Liver (tissue), 9 donors: ENCODE data around the gene NPAS2. TPM values are rescaled to one million over a fixed set of nuclear protein-coding genes. Genes with fewer than 3 reads are reported as not detected.

ENCODE experiments used
- DNase-seq: peaks from one replicate; pipeline ENCODE4 v3.0.0-alpha.2; 2017; ENCODE audit warnings: low spot score
- H3K27ac ChIP-seq, 2 donors: one replicate each; pipeline ENCODE4 v1.7.0; 2013; ENCODE audit warnings: inconsistent platforms in 2 of 2, low read length in 2 of 2, control low read depth in 1 of 2, low read depth in 1 of 2, mild to moderate bottlenecking in 1 of 2
- H3K27me3 ChIP-seq, 4 donors: one replicate each; pipeline versions ENCODE4 v1.6.1 to v1.7.0; 2013; ENCODE audit warnings: low read length in 3 of 4, inconsistent platforms in 1 of 4, mild to moderate bottlenecking in 1 of 4, moderate library complexity in 1 of 4; ENCODE audit not compliant: control insufficient read depth in 4 of 4, insufficient read depth in 4 of 4
- H3K36me3 ChIP-seq, 4 donors: one replicate each; pipeline versions ENCODE4 v1.6.1 to v1.7.0; 2013; ENCODE audit warnings: low read length in 3 of 4, mild to moderate bottlenecking in 3 of 4, low read depth in 1 of 4, moderate library complexity in 1 of 4; ENCODE audit not compliant: control insufficient read depth in 4 of 4, insufficient read depth in 3 of 4
- H3K4me1 ChIP-seq, 4 donors: one replicate each; pipeline versions ENCODE4 v1.6.1 to v1.7.0; 2013; ENCODE audit warnings: low read length in 3 of 4, mild to moderate bottlenecking in 3 of 4, moderate library complexity in 1 of 4; ENCODE audit not compliant: control insufficient read depth in 4 of 4, insufficient read depth in 4 of 4
- H3K4me3 ChIP-seq, 3 donors: one replicate each; pipeline versions ENCODE4 v1.6.1 to v1.7.0; 2013; ENCODE audit warnings: low read length in 3 of 3, control low read depth in 1 of 3, low read depth in 1 of 3, mild to moderate bottlenecking in 1 of 3
- H3K9ac ChIP-seq, 2 donors: one replicate each; pipeline ENCODE4 v1.7.0; 2013; ENCODE audit warnings: low read length in 2 of 2, mild to moderate bottlenecking in 2 of 2, moderate library complexity in 2 of 2, control low read depth in 1 of 2, low read depth in 1 of 2
- H3K9me3 ChIP-seq, 4 donors: one replicate each; pipeline versions ENCODE4 v1.6.1 to v1.7.0; 2013; ENCODE audit warnings: low read length in 3 of 4; ENCODE audit not compliant: control insufficient read depth in 4 of 4
- EGR1 ChIP-seq, 2 donors: IDR thresholded peaks; 2 replicates each; pipeline ENCODE4 v1.6.1; 2016 to 2018; ENCODE audit warnings: antibody characterized with exemption in 2 of 2, low read depth in 2 of 2
- FOXA1 ChIP-seq: IDR thresholded peaks from 2 replicates; pipeline ENCODE4 v1.6.1; 2016; ENCODE audit warnings: antibody characterized with exemption
- FOXA2 ChIP-seq: IDR thresholded peaks from 2 replicates; pipeline ENCODE4 v1.6.1; 2016; ENCODE audit warnings: antibody characterized with exemption
- GABPA ChIP-seq, 2 donors: IDR thresholded peaks in 1 of 2; conservative IDR thresholded peaks in 1 of 2; 2 replicates each; pipeline ENCODE4 v1.6.1; 2016; ENCODE audit warnings: antibody characterized with exemption in 2 of 2, mild to moderate bottlenecking in 1 of 2, moderate library complexity in 1 of 2
- HNF4A ChIP-seq, 2 donors: conservative IDR thresholded peaks; 2 replicates each; pipeline ENCODE4 v1.6.1; 2016; ENCODE audit warnings: antibody characterized with exemption in 2 of 2, mild to moderate bottlenecking in 2 of 2
- HNF4G ChIP-seq: IDR thresholded peaks from 2 replicates; pipeline ENCODE4 v1.6.1; 2016; ENCODE audit warnings: antibody characterized with exemption
- JUND ChIP-seq, 2 donors: IDR thresholded peaks; 2 replicates each; pipeline ENCODE4 v1.6.1; 2016; ENCODE audit warnings: antibody characterized with exemption in 2 of 2
- NR2F2 ChIP-seq: IDR thresholded peaks from 2 replicates; pipeline ENCODE4 v1.6.1; 2016; ENCODE audit warnings: antibody characterized with exemption
- RAD21 ChIP-seq, 2 donors: IDR thresholded peaks; 2 replicates each; pipeline ENCODE4 v1.6.1; 2016; ENCODE audit warnings: antibody characterized with exemption in 2 of 2, mild to moderate bottlenecking in 2 of 2
- RXRA ChIP-seq, 2 donors: IDR thresholded peaks; 2 replicates each; pipeline ENCODE4 v1.6.1; 2017 to 2018; ENCODE audit warnings: antibody characterized with exemption in 2 of 2, mild to moderate bottlenecking in 1 of 2
- SP1 ChIP-seq: IDR thresholded peaks from 2 replicates; pipeline ENCODE4 v1.6.1; 2018; ENCODE audit warnings: antibody characterized with exemption, mild to moderate bottlenecking
- TAF1 ChIP-seq: conservative IDR thresholded peaks from 2 replicates; pipeline ENCODE4 v1.6.1; 2016; ENCODE audit warnings: antibody characterized with exemption, mild to moderate bottlenecking
- YY1 ChIP-seq: IDR thresholded peaks from 2 replicates; pipeline ENCODE4 v1.6.1; 2016; ENCODE audit warnings: antibody characterized with exemption, mild to moderate bottlenecking
- WGBS: extraction: QIAGEN DNeasy Blood & Tissue Kit; methylation state at CpG from one replicate; pipeline ENCODE4 v1.1.7; 2013; 5-methylcytosine and 5-hydroxymethylcytosine counted together
- polyA plus RNA-seq, 2 donors: library from polyadenylated mRNA; stranded (reverse) in 1 of 2; unstranded in 1 of 2; fragments of 200-250 nt in 1 of 2; fragments of >200 nt in 1 of 2; fragmentation: Nextera tagmentation in 1 of 2; extraction: Ambion mirVana in 1 of 2; gene quantifications; one replicate each; pipeline versions ENCODE4 v1.2.1 to v1.2.3, GENCODE V29; 2013 to 2015
- total RNA-seq, 2 donors: library from RNA; depleted of rRNA; stranded (reverse); fragments of >200 nt; gene quantifications; one replicate each; pipeline ENCODE4 v1.2.3, GENCODE V29; 2014
- TF ChIP-seq, protein P1 (sequence below): IDR thresholded peaks from 2 replicates; pipeline ENCODE4 v1.6.1; 2016; ENCODE audit warnings: antibody characterized with exemption, mild to moderate bottlenecking
- TF ChIP-seq, protein P2 (sequence below): IDR thresholded peaks from 2 replicates; pipeline ENCODE4 v1.6.1; 2016; ENCODE audit warnings: antibody characterized with exemption
- TF ChIP-seq, protein P3 (sequence below): fragments of 150-350 bp; IDR thresholded peaks from 2 replicates; pipeline ENCODE4 v1.5.1; 2017; ENCODE audit warnings: improper control_type of control experiment, low read depth, low read length; ENCODE audit not compliant: missing input control
- TF ChIP-seq, protein P4 (sequence below): IDR thresholded peaks from 2 replicates; pipeline ENCODE4 v1.6.1; 2016; ENCODE audit warnings: antibody characterized with exemption
- TF ChIP-seq, protein P5 (sequence below): IDR thresholded peaks from 2 replicates; pipeline ENCODE4 v1.6.1; 2016; ENCODE audit warnings: antibody characterized with exemption
- donor health status: healthy.
- donor health status: healthy.
- donor health status: healthy.
- donor health status: healthy.
- donor health status: healthy.

The NPAS2 gene
- total and polyA plus RNA-seq, 4 donors: 0.33 to 24.3 (median 6.6) TPM

DNA sequence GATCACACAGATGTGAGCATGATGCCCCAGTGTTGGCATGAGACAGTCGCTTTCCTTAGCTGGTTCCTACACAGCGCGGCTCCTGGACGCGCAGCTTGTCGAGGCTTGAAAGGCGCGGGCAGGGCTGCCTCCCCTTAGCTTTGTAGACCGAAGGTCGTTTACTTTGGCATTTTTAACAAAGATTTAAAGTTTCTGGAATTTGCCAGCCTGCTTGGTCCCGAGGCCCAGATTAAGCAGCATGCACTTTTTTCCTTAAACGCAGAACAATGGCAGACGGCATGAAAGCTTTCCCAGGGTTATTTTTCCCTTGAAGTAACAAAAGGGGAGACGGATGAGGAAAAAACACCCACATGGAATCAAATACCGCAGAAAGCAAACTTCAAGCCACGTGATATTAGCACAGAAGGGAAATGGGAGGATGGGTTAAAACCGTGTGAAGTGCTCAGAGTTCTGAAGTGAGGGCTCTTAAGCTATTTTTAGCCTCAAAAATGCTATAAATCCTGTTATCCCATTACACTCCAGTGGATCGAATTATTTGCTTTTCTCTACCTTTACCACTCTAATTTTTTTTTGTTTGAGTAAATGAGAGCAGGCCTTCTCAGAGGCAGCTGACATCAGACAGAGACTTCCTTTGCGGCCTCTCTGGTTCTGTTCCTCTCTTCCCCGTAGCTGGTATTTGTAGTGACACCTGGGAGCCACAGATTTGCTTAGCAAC lies 55.7 kb downstream of the NPAS2 start:
- Histone ChIP-seq H3K27ac (peak overlapping the region; percentile 70 to 72), H3K36me3 (no peaks in the 10 kb centered on the region), H3K4me1 (peaks cover 7 to 31% (median 23%) of the 10 kb centered on the region in 4 donors), H3K9me3 (no peaks in the 10 kb centered on the region), H3K27me3 (no peaks in the 10 kb centered on the region), H3K9ac (peak overlapping the region in 1 of 2 donors; percentile 48), H3K4me3 (peak overlapping the region in 2 of 3 donors; percentile 7 to 12)
- no peak for DNase-seq
- TF ChIP-seq TAF1 (no peak), FOXA1 (no peak), RAD21 (IDR thresholded peaks at IDR 0.05) (peak; percentile 19 to 40), FOXA2 (peak; percentile 39), NR2F2 (no peak), GABPA (IDR thresholded peaks at IDR 0.05 in 1 of 2, conservative IDR thresholded peaks at IDR 0.05 in 1 of 2) (no peak), YY1 (peak; percentile 85), RXRA (IDR thresholded peaks at IDR 0.05) (peak; percentile 46 to 68), HNF4G (no peak), EGR1 (IDR thresholded peaks at IDR 0.05; ENCODE audit: low read depth in 2 of 2) (peak in 1 of 2 donors; percentile 37), SP1 (peak; percentile 73), HNF4A (conservative IDR thresholded peaks at IDR 0.05) (peak; percentile 62 to 63), JUND (IDR thresholded peaks at IDR 0.05) (peak in 1 of 2 donors; percentile 34)
- TF ChIP-seq, protein P1, sequence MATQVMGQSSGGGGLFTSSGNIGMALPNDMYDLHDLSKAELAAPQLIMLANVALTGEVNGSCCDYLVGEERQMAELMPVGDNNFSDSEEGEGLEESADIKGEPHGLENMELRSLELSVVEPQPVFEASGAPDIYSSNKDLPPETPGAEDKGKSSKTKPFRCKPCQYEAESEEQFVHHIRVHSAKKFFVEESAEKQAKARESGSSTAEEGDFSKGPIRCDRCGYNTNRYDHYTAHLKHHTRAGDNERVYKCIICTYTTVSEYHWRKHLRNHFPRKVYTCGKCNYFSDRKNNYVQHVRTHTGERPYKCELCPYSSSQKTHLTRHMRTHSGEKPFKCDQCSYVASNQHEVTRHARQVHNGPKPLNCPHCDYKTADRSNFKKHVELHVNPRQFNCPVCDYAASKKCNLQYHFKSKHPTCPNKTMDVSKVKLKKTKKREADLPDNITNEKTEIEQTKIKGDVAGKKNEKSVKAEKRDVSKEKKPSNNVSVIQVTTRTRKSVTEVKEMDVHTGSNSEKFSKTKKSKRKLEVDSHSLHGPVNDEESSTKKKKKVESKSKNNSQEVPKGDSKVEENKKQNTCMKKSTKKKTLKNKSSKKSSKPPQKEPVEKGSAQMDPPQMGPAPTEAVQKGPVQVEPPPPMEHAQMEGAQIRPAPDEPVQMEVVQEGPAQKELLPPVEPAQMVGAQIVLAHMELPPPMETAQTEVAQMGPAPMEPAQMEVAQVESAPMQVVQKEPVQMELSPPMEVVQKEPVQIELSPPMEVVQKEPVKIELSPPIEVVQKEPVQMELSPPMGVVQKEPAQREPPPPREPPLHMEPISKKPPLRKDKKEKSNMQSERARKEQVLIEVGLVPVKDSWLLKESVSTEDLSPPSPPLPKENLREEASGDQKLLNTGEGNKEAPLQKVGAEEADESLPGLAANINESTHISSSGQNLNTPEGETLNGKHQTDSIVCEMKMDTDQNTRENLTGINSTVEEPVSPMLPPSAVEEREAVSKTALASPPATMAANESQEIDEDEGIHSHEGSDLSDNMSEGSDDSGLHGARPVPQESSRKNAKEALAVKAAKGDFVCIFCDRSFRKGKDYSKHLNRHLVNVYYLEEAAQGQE: peak; percentile 44
- TF ChIP-seq, protein P2, sequence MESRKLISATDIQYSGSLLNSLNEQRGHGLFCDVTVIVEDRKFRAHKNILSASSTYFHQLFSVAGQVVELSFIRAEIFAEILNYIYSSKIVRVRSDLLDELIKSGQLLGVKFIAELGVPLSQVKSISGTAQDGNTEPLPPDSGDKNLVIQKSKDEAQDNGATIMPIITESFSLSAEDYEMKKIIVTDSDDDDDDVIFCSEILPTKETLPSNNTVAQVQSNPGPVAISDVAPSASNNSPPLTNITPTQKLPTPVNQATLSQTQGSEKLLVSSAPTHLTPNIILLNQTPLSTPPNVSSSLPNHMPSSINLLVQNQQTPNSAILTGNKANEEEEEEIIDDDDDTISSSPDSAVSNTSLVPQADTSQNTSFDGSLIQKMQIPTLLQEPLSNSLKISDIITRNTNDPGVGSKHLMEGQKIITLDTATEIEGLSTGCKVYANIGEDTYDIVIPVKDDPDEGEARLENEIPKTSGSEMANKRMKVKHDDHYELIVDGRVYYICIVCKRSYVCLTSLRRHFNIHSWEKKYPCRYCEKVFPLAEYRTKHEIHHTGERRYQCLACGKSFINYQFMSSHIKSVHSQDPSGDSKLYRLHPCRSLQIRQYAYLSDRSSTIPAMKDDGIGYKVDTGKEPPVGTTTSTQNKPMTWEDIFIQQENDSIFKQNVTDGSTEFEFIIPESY: peak; percentile 47
- TF ChIP-seq, protein P3, sequence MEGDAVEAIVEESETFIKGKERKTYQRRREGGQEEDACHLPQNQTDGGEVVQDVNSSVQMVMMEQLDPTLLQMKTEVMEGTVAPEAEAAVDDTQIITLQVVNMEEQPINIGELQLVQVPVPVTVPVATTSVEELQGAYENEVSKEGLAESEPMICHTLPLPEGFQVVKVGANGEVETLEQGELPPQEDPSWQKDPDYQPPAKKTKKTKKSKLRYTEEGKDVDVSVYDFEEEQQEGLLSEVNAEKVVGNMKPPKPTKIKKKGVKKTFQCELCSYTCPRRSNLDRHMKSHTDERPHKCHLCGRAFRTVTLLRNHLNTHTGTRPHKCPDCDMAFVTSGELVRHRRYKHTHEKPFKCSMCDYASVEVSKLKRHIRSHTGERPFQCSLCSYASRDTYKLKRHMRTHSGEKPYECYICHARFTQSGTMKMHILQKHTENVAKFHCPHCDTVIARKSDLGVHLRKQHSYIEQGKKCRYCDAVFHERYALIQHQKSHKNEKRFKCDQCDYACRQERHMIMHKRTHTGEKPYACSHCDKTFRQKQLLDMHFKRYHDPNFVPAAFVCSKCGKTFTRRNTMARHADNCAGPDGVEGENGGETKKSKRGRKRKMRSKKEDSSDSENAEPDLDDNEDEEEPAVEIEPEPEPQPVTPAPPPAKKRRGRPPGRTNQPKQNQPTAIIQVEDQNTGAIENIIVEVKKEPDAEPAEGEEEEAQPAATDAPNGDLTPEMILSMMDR: no peak
- TF ChIP-seq, protein P4, sequence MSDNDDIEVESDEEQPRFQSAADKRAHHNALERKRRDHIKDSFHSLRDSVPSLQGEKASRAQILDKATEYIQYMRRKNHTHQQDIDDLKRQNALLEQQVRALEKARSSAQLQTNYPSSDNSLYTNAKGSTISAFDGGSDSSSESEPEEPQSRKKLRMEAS: peak; percentile 82
- TF ChIP-seq, protein P5, sequence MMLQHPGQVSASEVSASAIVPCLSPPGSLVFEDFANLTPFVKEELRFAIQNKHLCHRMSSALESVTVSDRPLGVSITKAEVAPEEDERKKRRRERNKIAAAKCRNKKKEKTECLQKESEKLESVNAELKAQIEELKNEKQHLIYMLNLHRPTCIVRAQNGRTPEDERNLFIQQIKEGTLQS: no peak
- WGBS: 29% methylated on average over 20 of the region's 20 CpGs
